GM19324 (cell line): ENCODE data around the gene DRC7.
"Not testable (repeated sequence)": the region's sequence is repeated elsewhere in the genome, so short reads cannot be mapped to it uniquely, and the experiment has no call there.

Experiments
- ATAC-seq: cut with Tn5 transposase; IDR thresholded peaks from one replicate; pipeline ENCODE4 v1.9.1; 2021; ENCODE audit warnings: mild to moderate bottlenecking, moderate library complexity; ENCODE audit not compliant: unreplicated experiment, low FRiP score

Gene DRC7

GRCh38 chr16:57730771-57731730, 36.4 kb downstream of the DRC7 start:
- no peak for ATAC-seq

DNA sequence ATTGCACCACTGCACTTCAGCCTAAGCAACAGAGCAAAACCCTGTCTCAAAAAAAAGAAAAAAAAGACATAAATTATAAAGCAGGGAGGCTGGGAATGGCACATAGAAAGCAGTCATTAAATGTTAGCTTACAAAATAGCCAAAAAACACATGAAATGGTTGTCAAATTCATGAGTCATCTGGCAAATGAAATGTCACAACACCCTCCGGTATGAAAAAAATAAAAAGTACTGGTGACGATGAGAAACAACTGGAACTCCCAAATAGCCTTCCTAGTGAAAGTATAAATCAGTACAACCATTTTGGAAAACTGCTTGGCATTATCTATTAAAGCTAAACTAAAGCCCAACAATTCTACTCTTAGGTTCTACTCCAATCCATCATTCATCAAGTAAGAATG, 37.4 kb downstream of the DRC7 start:
- no peak for ATAC-seq

- ATAC-seq = no peak
Observed at GRCh38 chr16:57732714-57733113, 38.1 kb downstream of the DRC7 start.

DNA sequence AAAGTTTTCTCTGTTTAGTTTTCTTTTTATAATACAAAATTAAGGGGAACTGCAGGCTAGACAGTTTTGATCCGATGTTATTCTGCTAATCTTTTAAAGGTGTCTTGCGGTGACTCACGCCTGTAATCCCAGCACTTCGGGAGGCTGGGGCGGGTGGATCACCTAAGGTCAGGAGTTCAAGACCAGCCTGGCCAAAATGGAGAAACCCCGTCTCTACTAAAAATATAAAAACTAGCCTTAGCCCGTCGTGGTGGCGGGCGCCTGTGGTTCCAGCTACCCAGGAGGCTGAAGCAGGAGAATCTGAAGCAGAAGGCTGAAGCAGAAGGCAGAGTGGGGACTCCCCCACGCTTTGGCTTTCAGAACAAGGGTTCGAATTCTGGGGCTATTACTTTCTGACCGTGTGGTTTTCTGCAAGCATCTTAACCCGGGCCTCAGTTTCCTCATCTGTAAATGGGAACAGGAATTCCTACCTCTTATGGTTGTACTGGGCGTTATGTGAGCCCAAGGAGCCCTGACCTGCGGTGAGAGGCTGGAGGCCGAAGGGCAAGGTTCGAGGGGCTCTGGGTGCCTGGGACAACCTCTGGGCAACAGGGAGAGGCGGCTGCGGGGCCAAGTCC, 39.8 kb downstream of the DRC7 start:
- no peak for ATAC-seq

DNA sequence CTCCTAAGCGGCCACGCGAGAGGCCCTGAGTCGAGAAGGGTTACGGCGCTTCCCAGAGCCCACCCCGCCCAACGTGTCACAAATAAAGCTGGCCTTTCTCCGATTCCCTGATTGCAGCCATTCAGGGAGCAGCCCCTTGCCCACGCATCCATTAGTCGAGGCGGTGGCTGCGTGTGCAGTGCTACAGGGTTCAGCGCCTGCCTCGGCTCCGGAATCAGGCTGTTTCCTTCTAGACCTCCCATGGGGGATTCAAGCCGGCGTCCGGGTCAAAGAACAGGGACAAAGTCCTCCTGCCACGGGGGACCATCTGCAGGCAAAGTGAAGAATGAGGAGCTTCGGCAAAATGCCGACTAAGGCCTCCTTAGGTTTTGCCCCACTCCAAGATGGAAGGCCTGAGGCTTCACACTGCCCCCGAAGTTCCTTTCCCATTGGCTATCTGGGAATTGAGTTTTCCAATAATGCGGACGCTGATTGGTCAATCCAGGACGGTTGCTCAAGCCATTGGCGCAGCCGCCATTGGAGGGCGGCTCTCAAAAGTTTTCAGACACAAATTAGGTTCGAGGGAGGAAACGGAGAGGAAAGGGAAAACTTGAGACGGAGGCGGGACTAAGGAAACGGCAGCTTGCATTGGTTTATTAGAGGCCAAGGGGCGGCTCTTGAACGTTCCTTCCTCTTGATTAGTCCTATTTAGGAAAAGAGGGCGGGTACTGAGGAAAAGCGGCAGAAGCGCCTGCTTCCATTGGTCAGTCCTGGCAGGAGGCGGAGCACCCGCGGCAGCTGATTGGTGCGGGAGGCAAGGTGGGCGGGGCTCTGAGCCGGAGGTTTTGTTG, 40.5 kb downstream of the DRC7 start:
- peak; percentile 90 for ATAC-seq

DNA sequence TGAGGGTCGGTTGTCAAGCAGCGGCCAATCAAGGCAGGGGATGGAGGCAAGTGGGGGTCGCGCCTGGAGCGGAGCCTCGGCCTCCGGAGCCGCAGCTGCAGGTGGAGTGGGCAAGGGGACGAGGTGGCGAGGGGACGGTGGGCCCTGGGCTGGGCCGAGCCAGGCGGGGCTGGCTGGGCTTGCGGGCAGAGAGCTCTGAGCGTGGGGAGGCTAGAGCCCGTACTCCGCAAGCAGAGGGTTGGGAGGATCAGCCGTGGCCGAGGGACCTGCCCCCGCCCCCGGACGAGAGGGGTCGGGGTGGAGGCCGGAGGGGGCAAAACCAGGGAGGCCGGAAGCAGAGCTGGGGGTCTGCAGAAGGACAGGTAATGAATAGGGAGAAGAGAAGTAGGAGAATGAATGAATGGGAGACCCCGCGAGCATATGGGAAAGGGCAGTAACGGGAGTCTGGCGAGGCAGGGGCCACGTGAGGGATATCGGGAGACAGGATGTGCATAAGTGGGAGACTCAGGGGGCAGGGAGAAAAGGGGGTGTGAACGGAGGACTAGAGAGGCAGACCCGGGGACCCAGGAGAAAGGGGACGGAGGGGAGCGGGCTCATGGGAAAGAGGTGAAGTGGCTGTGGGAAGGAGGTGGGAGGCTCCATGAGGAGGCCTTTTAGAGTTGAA, 41.3 kb downstream of the DRC7 start, which contains the start of gene KATNB1:
TSS of gene KATNB1 (plus strand) at position 16 of the 664 bp plus-strand sequence. CDS start 1,474 bp downstream, outside the sequence.
- ATAC-seq = no peak

GRCh38 chr16:57736419-57737351, 42.1 kb downstream of the DRC7 start:
- no peak for ATAC-seq

DNA sequence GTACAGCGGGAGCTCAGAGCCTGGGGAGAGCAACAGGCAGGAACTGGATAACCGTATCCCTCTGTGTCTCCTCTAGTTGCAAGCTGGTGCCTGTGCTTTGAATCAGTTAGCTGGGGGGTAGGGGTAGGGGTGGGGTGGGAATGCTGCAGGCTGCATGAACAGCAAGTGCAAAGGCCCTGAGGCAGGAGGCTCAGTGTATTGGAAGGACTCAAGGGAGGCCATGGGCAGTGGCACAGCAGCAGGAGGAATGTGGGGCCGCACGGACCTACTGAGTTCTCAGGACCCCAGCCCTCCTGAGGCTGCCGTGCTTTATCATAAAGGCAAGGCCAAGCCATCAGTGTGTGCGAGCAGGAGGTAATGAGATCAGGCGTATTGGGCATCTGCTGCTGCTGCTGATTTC, 44.2 kb downstream of the DRC7 start:
- ATAC-seq = no peak

GRCh38 chr16:57739756-57740422, 45.3 kb downstream of the DRC7 start:
- no peak for ATAC-seq

DNA sequence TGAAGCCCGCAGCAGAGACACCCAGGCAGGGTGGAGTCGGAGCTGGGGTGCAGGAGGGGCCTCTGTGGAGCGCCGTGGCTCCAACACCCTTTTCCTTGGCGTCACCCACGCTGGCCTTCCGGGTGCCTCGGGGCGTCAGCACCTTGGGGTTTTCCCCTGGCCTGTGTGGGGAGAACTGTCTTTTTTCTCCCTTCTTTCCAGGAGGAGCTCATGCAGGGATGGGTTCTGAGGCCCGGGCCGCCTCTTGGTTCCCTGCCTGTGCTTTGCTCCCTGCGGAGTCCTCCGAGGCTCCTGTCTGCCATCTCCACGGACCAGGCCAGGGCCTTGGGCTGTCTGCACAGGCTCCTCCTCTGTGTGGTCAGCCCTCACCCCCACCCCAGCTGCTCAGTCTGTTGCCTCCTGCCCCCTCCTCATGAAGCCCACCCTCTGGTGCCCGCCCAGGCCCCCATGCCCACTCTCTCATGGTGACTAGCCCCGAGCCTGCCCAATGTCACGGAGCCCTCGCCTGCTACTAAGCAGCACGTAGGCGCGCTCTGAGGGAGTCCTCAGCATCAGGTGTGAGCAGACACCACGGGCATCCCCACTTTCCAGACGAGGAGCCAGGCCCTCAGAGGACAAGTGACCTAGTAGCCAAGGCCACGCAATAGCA, 45.9 kb downstream of the DRC7 start:
- ATAC-seq = no peak

DNA sequence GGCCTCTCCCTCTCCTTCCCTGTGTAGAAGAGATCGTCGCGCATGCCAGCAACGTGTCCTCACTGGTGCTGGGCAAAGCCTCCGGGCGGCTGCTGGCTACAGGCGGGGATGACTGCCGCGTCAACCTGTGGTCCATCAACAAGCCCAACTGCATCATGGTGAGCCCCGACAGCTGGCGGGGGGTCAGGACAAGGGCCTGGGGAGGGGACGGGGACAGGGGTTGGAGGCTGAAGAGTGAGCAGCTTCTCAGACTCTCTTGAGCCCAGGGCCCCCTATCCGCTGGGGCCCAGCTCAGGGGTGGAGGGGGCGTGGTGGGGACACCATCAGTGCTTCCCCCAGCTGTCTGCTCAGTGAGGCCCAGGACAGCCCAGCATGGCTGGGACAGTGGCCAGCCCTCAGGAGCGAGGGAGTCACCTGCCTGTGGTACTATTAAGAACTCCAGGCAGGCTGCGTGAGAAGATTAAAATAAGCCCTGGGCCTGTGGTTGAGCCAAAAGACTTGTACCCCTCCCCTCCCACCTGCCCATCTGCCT, 47.1 kb downstream of the DRC7 start:
- ATAC-seq = no peak

DNA sequence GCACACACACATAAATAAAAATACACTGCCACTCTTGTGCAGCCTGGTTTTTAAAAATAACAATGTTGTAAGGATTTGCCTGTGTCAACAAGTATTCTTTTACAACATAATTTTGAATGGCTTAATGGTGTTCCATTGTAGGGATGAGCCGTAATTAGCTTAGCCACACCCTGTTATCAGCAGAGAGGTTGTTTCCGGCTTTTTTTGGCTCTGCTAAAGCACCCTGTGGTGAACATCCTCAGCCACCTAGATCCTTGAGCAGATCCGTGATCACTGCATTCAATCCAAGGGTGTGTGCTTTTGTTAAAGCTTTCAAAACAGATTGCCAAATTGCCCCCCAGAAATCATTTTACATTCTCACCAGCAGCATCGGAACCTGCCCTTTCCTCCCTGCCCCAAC, 47.9 kb downstream of the DRC7 start:
- no peak for ATAC-seq

GRCh38 chr16:57743458-57743857, 48.9 kb downstream of the DRC7 start:
- ATAC-seq = no peak

GRCh38 chr16:57743886-57744641, 49.5 kb downstream of the DRC7 start:
- no peak for ATAC-seq

DNA sequence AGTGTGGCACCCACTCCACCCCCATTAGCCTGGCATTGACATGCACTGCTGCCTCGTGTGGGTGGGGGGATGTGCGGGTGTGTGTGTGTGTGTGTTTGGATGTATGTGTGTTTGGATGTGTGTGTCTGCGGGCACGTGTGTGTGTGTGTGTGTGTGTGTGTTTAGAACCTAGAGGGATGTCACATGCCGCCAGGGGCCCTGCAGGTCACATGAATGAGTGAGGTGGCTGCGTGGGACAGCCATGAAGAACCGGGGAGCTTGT, 50.0 kb downstream of the DRC7 start:
- no peak for ATAC-seq

GRCh38 chr16:57745768-57746167, 51.2 kb downstream of the DRC7 start:
- no peak for ATAC-seq

DNA sequence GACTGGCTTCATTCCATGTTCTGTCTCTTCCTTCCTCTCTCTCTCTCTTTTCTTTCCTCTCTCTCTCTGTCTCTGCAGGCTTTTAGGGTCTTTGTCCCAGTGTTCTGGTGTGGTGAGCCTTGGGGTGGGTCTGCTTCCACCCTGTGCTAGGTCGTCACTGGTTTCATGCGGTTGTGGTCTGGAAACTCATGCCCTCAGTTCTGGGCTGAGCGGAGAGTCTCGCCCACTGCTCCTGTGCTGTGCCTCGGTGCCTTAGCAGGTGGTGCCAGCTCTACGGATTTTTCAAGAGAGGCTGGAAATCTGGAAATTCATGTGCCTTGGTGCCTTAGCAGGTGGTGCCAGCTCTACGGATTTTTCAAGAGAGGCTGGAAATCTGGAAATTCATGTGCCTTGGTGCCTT, 51.7 kb downstream of the DRC7 start:
- ATAC-seq = not testable (repeated sequence)

- ATAC-seq = no peak
Observed at GRCh38 chr16:57747091-57747490, 52.5 kb downstream of the DRC7 start.
